RWPE2 (cell line): ENCODE data around the gene GRB10.

Source experiments
- ATAC-seq: fragments of 200-7000 bp; cut with Tn5 transposase; 3 replicates; pipeline ENCODE4 v1.9.1; 2021; ENCODE audit warnings: low read depth
- DNase-seq: peaks from one replicate; pipeline ENCODE4 v3.0.0-alpha.2; 2020; ENCODE audit warnings: low spot score
- H3K27ac ChIP-seq: fragments of 450-650 bp; 2 replicates; pipeline ENCODE4 v1.5.1; 2017; ENCODE audit warnings: mild to moderate bottlenecking; ENCODE audit not compliant: poor library complexity, severe bottlenecking
- H3K27me3 ChIP-seq: fragments of 250-450 bp; sonication (Bioruptor Pico); 2 replicates; pipeline ENCODE4 v1.5.1; 2021; ENCODE audit warnings: mild to moderate bottlenecking, moderate library complexity; ENCODE audit not compliant: insufficient read depth, poor library complexity, severe bottlenecking
- H3K36me3 ChIP-seq: fragments of 250-450 bp; sonication (Bioruptor Pico); 2 replicates; pipeline ENCODE4 v1.5.1; 2020; ENCODE audit warnings: low read depth, mild to moderate bottlenecking, moderate library complexity
- H3K4me1 ChIP-seq: fragments of 250-450 bp; sonication (Bioruptor Pico); 2 replicates; pipeline ENCODE4 v1.5.1; 2021; ENCODE audit warnings: mild to moderate bottlenecking, moderate library complexity; ENCODE audit not compliant: insufficient read depth, poor library complexity, severe bottlenecking
- H3K4me3 ChIP-seq: fragments of 250-450 bp; sonication (Bioruptor Pico); 2 replicates; pipeline ENCODE4 v1.5.1; 2021; ENCODE audit warnings: mild to moderate bottlenecking, moderate library complexity; ENCODE audit not compliant: severe bottlenecking
- H3K9me3 ChIP-seq: fragments of 250-450 bp; sonication (Bioruptor Pico); 2 replicates; pipeline ENCODE4 v1.5.1; 2021; ENCODE audit warnings: mild to moderate bottlenecking, moderate library complexity; ENCODE audit not compliant: severe bottlenecking
- TF ChIP-seq, protein P1 (sequence below): fragments of 450-650 bp; IDR thresholded peaks from one replicate; pipeline ENCODE4 v1.5.1; 2017; ENCODE audit warnings: mild to moderate bottlenecking, moderate library complexity; ENCODE audit not compliant: poor library complexity, severe bottlenecking

The GRB10 gene

DNA sequence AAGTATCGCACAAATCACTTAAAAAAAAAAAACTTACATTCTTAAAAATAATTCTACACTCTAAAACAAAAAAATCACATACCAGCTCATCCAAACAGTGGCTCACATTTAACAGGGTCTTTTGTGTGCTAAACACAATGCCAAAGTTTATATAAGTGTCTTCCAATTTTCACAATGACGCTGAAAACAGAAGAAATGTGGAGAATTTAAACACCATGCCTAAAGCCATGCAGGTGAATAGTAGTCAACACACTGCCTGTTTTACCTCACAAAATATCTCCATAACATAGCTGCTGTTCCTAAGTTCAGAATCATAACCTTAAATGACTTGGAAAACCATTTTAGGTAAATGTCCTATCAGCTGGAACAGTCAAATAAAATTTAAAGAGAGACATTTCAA is 55.0 kb downstream of the GRB10 start:
- no peaks in the 10 kb centered on the region for H3K27me3 ChIP-seq
- no peak overlapping the region for H3K4me3 ChIP-seq
- TF ChIP-seq, protein P1, sequence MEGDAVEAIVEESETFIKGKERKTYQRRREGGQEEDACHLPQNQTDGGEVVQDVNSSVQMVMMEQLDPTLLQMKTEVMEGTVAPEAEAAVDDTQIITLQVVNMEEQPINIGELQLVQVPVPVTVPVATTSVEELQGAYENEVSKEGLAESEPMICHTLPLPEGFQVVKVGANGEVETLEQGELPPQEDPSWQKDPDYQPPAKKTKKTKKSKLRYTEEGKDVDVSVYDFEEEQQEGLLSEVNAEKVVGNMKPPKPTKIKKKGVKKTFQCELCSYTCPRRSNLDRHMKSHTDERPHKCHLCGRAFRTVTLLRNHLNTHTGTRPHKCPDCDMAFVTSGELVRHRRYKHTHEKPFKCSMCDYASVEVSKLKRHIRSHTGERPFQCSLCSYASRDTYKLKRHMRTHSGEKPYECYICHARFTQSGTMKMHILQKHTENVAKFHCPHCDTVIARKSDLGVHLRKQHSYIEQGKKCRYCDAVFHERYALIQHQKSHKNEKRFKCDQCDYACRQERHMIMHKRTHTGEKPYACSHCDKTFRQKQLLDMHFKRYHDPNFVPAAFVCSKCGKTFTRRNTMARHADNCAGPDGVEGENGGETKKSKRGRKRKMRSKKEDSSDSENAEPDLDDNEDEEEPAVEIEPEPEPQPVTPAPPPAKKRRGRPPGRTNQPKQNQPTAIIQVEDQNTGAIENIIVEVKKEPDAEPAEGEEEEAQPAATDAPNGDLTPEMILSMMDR, result no peak
- no peak overlapping the region for H3K27ac ChIP-seq
- ATAC-seq, result no peak
- no peaks in the 10 kb centered on the region for H3K36me3 ChIP-seq
- no peak for DNase-seq
- H3K9me3 ChIP-seq, result no peaks in the 10 kb centered on the region
- H3K4me1 ChIP-seq, result no peaks in the 10 kb centered on the region

DNA sequence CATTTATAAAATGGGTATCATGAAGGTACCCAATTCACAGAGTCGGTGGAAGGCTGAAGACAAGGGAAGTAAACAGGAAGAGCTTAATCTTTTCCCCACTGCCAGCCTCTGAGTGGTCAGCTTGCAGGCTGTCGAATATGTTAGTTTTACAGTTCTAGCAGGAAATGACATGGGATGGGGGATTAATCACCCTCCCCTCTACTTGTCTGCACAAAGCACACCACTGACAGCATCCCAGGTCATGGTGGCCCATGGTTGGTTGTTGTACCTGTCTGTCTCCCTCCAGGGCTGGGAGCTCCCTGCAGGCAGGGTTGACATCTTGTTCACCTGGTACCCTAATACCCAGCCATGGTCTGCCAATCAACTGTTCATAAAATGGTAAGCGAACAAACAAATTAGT is 55.6 kb downstream of the GRB10 start:
- Histone ChIP-seq H3K27ac (no peak overlapping the region), H3K27me3 (no peaks in the 10 kb centered on the region), H3K4me1 (no peaks in the 10 kb centered on the region), H3K9me3 (no peaks in the 10 kb centered on the region), H3K36me3 (no peaks in the 10 kb centered on the region), H3K4me3 (no peak overlapping the region)
- ATAC-seq (peak; percentile 19; the same call in 1 of the 3 replicates), DNase-seq (no peak)
- TF ChIP-seq, protein P1, result no peak

DNA sequence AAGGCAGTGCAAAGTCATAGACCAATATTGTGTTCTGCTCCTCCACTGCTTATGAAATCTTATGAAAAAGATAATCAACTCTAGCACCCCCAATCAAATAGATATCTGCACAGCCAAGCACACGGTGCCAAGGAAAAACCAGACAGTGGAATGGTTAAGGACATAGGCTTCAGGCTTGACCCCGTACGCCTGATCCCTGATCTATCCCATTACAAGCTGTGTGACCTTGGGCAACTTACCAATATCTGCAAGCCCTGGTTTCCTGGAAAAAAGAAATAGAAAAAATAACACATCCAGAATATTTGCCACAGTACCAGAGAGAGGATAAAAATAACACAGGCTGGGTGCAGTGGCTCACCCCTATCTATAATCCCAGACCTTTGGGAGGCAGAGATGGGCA is 56.9 kb downstream of the GRB10 start:
- Histone ChIP-seq H3K4me3 (no peak overlapping the region), H3K9me3 (no peaks in the 10 kb centered on the region), H3K4me1 (no peaks in the 10 kb centered on the region), H3K27me3 (no peaks in the 10 kb centered on the region), H3K36me3 (no peaks in the 10 kb centered on the region), H3K27ac (no peak overlapping the region)
- ATAC-seq (no peak), DNase-seq (no peak)
- TF ChIP-seq, protein P1, result no peak

DNA sequence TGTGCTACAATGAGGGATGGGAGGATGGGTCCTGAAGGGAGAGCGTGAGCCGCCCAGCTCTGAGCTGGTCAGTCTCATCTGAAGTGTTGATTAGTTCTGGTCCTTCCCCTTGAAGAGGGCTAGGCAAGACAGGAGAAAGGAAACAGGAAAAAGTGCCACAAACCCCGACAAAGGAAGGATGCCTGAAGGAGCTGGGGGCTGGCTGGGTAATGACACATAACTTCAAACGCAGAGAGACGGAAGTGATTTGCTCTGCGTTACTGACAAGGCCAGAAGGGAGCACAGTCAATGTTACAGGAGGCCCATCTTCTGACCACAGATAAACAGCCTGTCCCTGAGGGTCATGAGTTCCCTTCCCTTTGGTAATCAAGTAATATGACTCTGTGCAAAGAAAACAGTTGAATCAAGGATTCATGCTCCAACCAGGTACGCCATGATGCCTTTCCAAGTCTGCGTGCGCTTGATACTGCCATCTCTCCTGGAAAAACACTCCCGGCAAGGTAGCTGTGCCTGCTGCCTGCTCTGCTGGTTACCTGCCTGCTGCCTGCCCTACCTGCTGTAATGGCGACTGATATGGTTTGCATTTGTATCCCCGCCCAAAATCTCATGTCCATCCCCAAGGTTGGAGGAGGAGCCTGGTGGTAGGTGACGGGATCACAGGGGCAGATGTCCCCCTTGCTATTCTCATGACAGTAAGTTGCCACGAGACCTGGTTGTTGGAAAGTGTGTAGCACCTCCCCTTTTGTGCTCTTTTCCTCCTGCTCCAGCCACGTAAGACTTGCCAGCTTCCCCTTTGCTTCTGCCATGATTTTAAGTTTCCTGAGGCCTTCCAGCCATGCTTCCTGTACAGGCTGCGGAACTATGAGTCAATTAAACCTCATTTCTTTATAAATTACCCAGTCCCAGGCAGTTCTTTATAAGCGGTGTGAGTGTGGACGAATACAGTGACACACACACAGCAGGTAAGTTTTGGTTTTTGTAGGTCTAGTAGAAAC is 57.9 kb downstream of the GRB10 start:
- DNase-seq (no peak), ATAC-seq (no peak)
- TF ChIP-seq, protein P1, result no peak
- no peaks in the 10 kb centered on the region for H3K27me3 ChIP-seq
- H3K9me3 ChIP-seq, result no peaks in the 10 kb centered on the region
- H3K4me3 ChIP-seq, result no peak overlapping the region
- H3K27ac ChIP-seq, result no peak overlapping the region
- H3K4me1 ChIP-seq, result no peaks in the 10 kb centered on the region
- no peaks in the 10 kb centered on the region for H3K36me3 ChIP-seq

DNA sequence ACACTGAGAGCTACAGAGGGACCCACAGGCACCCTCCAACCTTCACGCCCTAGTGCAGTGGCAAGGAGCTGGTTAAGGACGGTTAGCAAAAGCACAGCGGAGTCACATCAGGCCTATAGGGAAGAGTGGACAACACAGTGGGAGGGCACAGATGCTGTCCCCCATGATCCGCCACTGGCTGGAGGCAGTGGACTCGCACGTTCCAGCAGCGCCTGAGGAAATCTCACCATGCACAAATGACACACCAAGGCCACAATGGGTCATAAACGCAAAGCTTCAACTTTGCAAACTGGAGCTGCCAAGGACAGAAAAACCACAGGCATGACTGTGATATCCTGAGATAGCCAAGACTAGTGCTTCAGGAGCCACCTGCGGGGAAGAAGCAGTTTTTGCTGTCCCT is 58.8 kb downstream of the GRB10 start:
- Histone ChIP-seq H3K9me3 (no peaks in the 10 kb centered on the region), H3K27ac (no peak overlapping the region), H3K27me3 (no peaks in the 10 kb centered on the region), H3K4me3 (no peak overlapping the region), H3K4me1 (no peaks in the 10 kb centered on the region), H3K36me3 (no peaks in the 10 kb centered on the region)
- no peak for DNase-seq
- ATAC-seq, result no peak
- TF ChIP-seq, protein P1, result no peak
